GM12878 (cell line): ENCODE measurements around the gene PCDHA1. TPM values are rescaled to one million over a fixed set of nuclear protein-coding genes. Genes with fewer than 3 reads are reported as not detected.

Experiments
- ATAC-seq: fragments of 200-7000 bp; cut with Tn5 transposase; 3 replicates; pipeline ENCODE4 v1.9.1; 2020; ENCODE audit warnings: mild to moderate bottlenecking, moderate library complexity
- BruUV-seq: library from RNA; stranded (reverse); fragments of 400-500 nt; replicated peaks from 2 replicates; lab custom pipeline; 2021; lab: Mats Ljungman, UMichigan
- CTCF ChIA-PET: fragments of 300-600 bp; sonication (Branson Sonifier 250); formaldehyde crosslinking; extraction: SDS; loops from one replicate; lab custom pipeline; 2021; ENCODE audit warnings: inconsistent platforms; lab: Yijun Ruan, JAX
- POLR2A ChIA-PET: fragments of 350-600 bp; formaldehyde crosslinking; extraction: SDS; loops from one replicate; lab custom pipeline; 2021; ENCODE audit warnings: inconsistent platforms; lab: Charles Lee
- RAD21 ChIA-PET: fragments of 300-600 bp; sonication (Branson Sonifier 250); formaldehyde crosslinking; loops from one replicate; lab custom pipeline; 2023; ENCODE audit warnings: antibody characterized with exemption; ENCODE audit not compliant: unreplicated experiment; lab: Charles Lee
- SMC1A ChIA-PET: fragments of 300-600 bp; sonication (Branson Sonifier 250); formaldehyde crosslinking; loops from one replicate; lab custom pipeline; 2023; ENCODE audit not compliant: unreplicated experiment, uncharacterized antibody; lab: Charles Lee
- DNase-seq: peaks from one replicate; pipeline ENCODE4 v3.0.0-alpha.2; 2011; ENCODE audit warnings: low read depth, low spot score
- FAIRE-seq: peaks from 3 replicates; lab custom pipeline; 2011; peaks lifted over from hg19 to GRCh38; lab: Jason Lieb, UNC
- H2AFZ ChIP-seq: 2 replicates; pipeline ENCODE4 v1.6.0; 2011; ENCODE audit warnings: low read depth, low read length, control low read depth; ENCODE audit not compliant: control insufficient read depth
- H3K27ac ChIP-seq: 2 replicates; pipeline ENCODE4 v1.5.1; 2011; ENCODE audit warnings: control low read depth; ENCODE audit not compliant: control insufficient read depth, insufficient read depth
- H3K27me3 ChIP-seq, 2 experiments: replicated peaks in 1 of 2; 2 replicates each; pipeline versions ENCODE4 v1.6.0 to v1.6.1; 2011; ENCODE audit warnings: low read length in 1 of 2; ENCODE audit not compliant: control insufficient read depth in 2 of 2, insufficient read depth in 2 of 2
- H3K36me3 ChIP-seq, 2 experiments: 2 replicates each; pipeline ENCODE4 v1.5.1; 2011; ENCODE audit warnings: low read length in 1 of 2; ENCODE audit not compliant: control insufficient read depth in 2 of 2, insufficient read depth in 2 of 2
- H3K4me1 ChIP-seq: 2 replicates; pipeline ENCODE4 v1.6.1; 2011; ENCODE audit warnings: mild to moderate bottlenecking, low read length, moderate library complexity, mixed read lengths; ENCODE audit not compliant: control insufficient read depth, insufficient read depth
- H3K4me2 ChIP-seq: 2 replicates; pipeline ENCODE4 v1.6.0; 2011; ENCODE audit warnings: control low read depth; ENCODE audit not compliant: control insufficient read depth, insufficient read depth
- H3K4me3 ChIP-seq: fragments of 200-600 bp; sonication (generic); 2 replicates; pipeline ENCODE4 v1.5.1; 2016
- H3K79me2 ChIP-seq: 2 replicates; pipeline ENCODE4 v1.6.0; 2011; ENCODE audit warnings: low read length; ENCODE audit not compliant: control insufficient read depth, insufficient read depth
- H3K9ac ChIP-seq: 2 replicates; pipeline ENCODE4 v1.8.0; 2011; ENCODE audit warnings: low read length, control low read depth, mixed read lengths; ENCODE audit not compliant: control insufficient read depth, insufficient read depth
- H3K9me3 ChIP-seq: replicated peaks from 3 replicates; pipeline ENCODE4 v1.5.1; 2011; ENCODE audit warnings: mild to moderate bottlenecking, low read length; ENCODE audit not compliant: control insufficient read depth, insufficient read depth
- H4K20me1 ChIP-seq: 2 replicates; pipeline ENCODE4 v1.6.0; 2011; ENCODE audit not compliant: control insufficient read depth, insufficient read depth
- ELK1 ChIP-seq: IDR thresholded peaks from 2 replicates; pipeline ENCODE4 v1.6.1; 2012; ENCODE audit warnings: low read depth, low read length, improper control_type of control experiment
- NKRF ChIP-seq: fragments of 450-650 bp; conservative IDR thresholded peaks from 2 replicates; pipeline ENCODE4 v1.6.1; 2017; ENCODE audit warnings: mild to moderate bottlenecking, moderate library complexity
- SUPT20H ChIP-seq: IDR thresholded peaks from 2 replicates; pipeline ENCODE4 v1.6.1; 2011; ENCODE audit warnings: low read depth, mild to moderate bottlenecking, low read length, moderate library complexity, borderline replicate concordance; ENCODE audit not compliant: control insufficient read depth
- WGBS: methylation state at CpG from one replicate; pipeline ENCODE4 v1.1.6; 2016; ENCODE audit warnings: low lambda C conversion rate; ENCODE audit not compliant: insufficient replicate concordance, insufficient coverage; ENCODE audit errors: missing lambda C conversion rate; 5-methylcytosine and 5-hydroxymethylcytosine counted together
- in situ Hi-C: fragments of 300-500 bp; cut with MboI; formaldehyde crosslinking; loops from 9 replicates; pipeline ENCODE4 v1.14.3; 2018; ENCODE audit warnings: mixed read lengths
- intact Hi-C: fragments of 100-400 bp; cut with micrococcal nuclease; formaldehyde crosslinking; loops from one replicate; pipeline ENCODE4 v1.14.2; 2022; ENCODE audit not compliant: unreplicated experiment
- polyA plus RNA-seq, 11 experiments: library from polyadenylated mRNA; depleted of rRNA in 4 of 11; unstranded in 6 of 11; stranded (reverse) in 5 of 11; fragments of >200 nt; fragmentation: Nextera tagmentation in 4 of 11; fragmentation: Illumina TruSeq in 1 of 11; extraction: Ambion mirVana in 4 of 11; extraction: Trizol in 1 of 11; gene quantifications; 1 replicate in 1 of 11; 2 replicates in 10 of 11; pipeline versions ENCODE4 v1.2.1 to v1.2.3, GENCODE V29; 2011 to 2016; ENCODE audit warnings: inconsistent platforms in 2 of 11, missing spikeins in 2 of 11, low read depth in 1 of 11
- total RNA-seq, 4 experiments: library from RNA; depleted of rRNA in 3 of 4; stranded (reverse); fragments of >200 nt in 3 of 4; fragmentation: Illumina TruSeq in 1 of 4; extraction: Trizol in 1 of 4; gene quantifications; 2 replicates each; pipeline versions ENCODE4 v1.2.1 to v1.2.3, GENCODE V29; 2013 to 2021

PCDHA1 gene
- total and polyA plus RNA-seq, 10 of the 15 experiments (the other 5 are each of a cell fraction or from before 2014, with no cell fraction given), result 0.03 TPM; not detected in 9

- no peaks in the 10 kb centered on the region for H3K79me2 ChIP-seq
- intact Hi-C loops (no loop called here), in situ Hi-C loops (no loop called here)
- no peak within 1 kb of the TSS for H3K4me3 ChIP-seq
- H3K9ac ChIP-seq, result no peak within 1 kb of the TSS
- no peaks in the 10 kb centered on the region for H3K4me1 ChIP-seq
- RAD21 ChIA-PET, result no interaction called here
- H3K27me3 ChIP-seq, result no peaks in the 10 kb centered on the region
- no TSS peak for BruUV-seq
- H3K4me2 ChIP-seq, result no peak within 1 kb of the TSS
- H3K27ac ChIP-seq, result no peak within 1 kb of the TSS
- H3K36me3 ChIP-seq, result no peaks in the 10 kb centered on the region
- DNase-seq, result no peak
- POLR2A ChIA-PET, result no interaction called here
- no peak for ATAC-seq
- SMC1A ChIA-PET, result no interaction called here
- no peak within 1 kb of the TSS for H2AFZ ChIP-seq
- TF ChIP-seq ELK1, result no peak
- no peak for TF ChIP-seq SUPT20H
- TF ChIP-seq NKRF, result no peak
- H4K20me1 ChIP-seq, result no peaks in the 10 kb centered on the region
- FAIRE-seq, result no peak
- peaks cover 3% of the 10 kb centered on the region; the same call in 2 of the 3 replicates for H3K9me3 ChIP-seq
- CTCF ChIA-PET, result no interaction called here
- WGBS, result 51% methylated on average over 35 of the region's 41 CpGs
Measured at GRCh38 chr5:140925806-140926442, 140.0 kb downstream of the PCDHA1 start, which contains the start of gene PCDHAC1. TSS of gene PCDHAC1 (plus strand) at chr5:140926299. CDS start at chr5:140926893, 594 bp downstream.
